D721Med (cell line): ENCODE data around the gene TMEM179.

Source experiments
- DNase-seq: peaks from one replicate; pipeline ENCODE4 v3.0.0; 2011; ENCODE audit warnings: low spot score; ENCODE audit not compliant: insufficient read length
- FAIRE-seq: peaks from 2 replicates; lab custom pipeline; 2011; peaks lifted over from hg19 to GRCh38; lab: Jason Lieb, UNC
- TF ChIP-seq, protein P1 (sequence below): IDR thresholded peaks from 2 replicates; pipeline ENCODE4 v1.5.1; 2012; ENCODE audit warnings: mild to moderate bottlenecking, control low read depth; ENCODE audit not compliant: insufficient read depth; ENCODE audit errors: missing control alignments

TMEM179 gene

DNA sequence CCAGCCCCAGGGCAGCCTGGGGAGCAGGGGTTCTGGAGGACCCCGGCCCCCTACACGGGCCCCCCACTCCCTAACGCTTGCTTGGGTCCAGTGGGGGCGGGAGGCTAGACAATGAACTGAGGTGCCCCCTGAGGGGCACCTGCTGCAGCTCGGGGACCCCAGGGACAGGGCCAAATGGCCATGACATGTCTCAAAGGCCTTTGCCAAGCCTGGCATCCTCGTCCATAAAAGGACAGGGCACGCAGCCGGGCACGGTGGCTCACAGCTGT is 36.7 kb downstream of the TMEM179 start:
- DNase-seq = no peak
- FAIRE-seq = no peak
- TF ChIP-seq, protein P1, sequence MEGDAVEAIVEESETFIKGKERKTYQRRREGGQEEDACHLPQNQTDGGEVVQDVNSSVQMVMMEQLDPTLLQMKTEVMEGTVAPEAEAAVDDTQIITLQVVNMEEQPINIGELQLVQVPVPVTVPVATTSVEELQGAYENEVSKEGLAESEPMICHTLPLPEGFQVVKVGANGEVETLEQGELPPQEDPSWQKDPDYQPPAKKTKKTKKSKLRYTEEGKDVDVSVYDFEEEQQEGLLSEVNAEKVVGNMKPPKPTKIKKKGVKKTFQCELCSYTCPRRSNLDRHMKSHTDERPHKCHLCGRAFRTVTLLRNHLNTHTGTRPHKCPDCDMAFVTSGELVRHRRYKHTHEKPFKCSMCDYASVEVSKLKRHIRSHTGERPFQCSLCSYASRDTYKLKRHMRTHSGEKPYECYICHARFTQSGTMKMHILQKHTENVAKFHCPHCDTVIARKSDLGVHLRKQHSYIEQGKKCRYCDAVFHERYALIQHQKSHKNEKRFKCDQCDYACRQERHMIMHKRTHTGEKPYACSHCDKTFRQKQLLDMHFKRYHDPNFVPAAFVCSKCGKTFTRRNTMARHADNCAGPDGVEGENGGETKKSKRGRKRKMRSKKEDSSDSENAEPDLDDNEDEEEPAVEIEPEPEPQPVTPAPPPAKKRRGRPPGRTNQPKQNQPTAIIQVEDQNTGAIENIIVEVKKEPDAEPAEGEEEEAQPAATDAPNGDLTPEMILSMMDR = no peak

DNA sequence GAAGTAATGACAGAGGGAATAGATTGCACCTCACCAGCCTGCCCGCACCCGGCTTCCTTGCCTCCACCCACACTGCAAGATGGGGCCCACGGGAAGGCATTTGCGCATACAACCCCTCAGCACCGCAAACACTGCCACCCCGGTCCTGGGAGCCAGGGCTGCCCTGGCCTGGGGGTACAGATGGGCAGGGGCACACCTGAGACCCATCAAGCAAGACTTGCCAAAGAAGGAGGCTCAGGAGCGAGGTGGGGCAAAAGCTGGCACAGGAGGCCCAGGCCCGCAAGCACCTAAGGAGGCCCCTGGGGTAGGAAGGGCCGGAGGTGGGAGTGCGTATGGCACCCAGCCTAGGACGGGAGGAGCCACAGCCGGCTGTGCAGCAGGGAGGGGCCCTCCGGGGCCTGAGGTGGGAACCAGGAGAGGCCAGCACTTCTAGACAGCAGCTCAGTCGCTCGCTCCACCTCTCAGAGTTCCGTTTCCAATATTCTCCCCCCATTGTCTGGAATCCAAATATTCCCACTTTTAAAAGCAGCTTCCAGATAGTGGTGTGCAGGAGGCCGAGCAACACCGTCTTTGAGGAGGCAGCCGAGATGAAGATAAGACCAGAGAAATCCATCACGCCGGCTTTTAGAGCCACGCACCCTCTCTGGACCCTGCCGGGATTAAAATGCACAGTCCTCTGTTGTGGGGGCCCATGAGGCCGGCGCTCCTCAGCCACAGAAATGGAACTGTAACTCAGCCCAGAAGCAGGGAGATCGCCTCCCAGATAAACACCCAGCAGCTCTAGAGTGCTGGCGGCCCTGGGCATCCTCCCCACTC is 37.2 kb downstream of the TMEM179 start:
- FAIRE-seq = no peak
- TF ChIP-seq, protein P1 = no peak
- no peak for DNase-seq

DNA sequence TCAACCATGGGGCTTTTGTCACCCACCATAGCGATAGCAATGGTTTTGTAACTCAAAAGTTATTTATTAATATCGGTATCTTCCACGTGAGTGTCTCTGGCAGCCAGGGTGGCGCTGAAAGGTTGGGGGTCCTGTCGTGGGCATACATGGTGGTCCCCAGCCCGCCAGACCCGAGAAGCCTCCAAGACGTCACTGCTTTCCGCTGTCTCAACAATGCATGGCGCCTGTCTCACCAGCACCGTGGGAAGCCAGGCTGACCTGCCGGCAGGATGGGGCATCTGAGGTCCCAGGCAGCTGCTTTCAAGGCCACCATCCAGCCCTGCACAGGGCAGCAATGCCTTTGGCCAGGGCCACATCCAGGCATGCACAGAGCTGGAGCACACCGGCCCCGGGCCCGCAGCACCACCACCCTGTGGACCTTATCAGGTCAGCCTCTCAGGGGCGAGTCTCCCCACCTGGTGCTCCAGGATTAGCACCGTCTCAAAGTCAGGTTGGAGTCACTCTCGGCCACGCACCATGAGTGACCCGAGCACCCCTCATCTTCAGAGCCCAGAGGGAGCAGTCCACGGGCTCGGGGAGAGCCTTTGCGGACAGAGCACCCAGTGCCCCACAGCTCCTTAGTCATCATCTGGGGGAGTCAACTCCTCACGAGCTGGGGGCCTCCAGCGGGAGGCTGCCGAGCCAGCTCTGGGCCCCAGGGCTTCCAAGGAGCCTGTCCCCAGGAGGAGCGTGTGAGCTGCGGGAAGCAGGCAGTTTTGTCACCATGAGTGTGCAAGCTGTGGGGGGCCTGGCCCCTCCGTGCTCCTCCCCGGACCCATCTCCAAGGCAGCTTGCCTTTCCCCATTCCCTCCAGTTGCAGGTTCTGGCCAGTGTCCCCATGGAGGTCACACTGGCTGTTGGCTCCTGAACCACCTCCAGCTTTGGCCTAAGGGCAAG is 39.6 kb downstream of the TMEM179 start:
- TF ChIP-seq, protein P1 = no peak
- FAIRE-seq = no peak
- DNase-seq = no peak

DNA sequence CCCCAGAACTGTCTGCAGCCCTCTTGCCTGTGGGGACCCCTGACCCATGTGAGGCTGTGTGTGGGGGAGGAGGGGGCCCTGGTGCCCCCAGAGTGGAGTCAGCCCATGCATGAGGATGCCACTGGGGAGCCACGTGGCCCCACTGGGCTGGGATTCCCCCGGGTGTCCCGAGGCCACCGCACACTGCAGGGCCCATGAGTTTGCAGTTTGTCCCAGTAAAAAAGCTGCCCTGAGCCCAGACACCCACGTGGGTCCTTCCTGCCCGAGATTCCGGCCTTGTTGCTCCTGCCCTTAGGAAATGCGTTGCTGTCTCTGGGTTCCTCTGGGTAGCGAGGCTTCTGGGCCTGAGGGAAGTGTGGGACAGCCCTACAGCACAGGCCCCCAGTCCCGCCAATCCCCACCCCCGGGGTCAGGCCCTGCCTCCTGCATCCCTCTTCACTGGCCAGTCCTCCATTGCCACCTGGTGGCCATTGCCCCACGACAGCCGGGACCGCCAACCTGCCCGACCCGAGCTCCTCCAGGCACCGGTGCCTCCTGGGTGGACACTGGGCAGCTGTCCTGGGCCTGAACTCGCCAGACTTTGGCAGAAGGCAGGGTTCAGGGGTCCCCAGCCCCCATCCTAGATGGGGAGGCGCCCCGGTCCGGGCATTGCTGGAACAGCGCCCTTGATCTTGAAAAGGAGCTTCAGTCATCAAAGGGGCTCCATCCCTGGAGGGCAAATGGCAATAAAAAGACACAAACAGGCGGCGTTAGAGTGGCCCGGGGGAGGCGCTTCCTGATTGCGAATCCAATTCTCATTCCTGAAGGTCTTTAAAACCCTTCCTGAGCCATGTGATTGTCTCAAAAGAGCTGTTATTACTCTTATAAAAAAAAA is 40.6 kb downstream of the TMEM179 start:
- DNase-seq = peak; percentile 99
- no peak for FAIRE-seq
- TF ChIP-seq, protein P1 = peak; percentile 67

DNA sequence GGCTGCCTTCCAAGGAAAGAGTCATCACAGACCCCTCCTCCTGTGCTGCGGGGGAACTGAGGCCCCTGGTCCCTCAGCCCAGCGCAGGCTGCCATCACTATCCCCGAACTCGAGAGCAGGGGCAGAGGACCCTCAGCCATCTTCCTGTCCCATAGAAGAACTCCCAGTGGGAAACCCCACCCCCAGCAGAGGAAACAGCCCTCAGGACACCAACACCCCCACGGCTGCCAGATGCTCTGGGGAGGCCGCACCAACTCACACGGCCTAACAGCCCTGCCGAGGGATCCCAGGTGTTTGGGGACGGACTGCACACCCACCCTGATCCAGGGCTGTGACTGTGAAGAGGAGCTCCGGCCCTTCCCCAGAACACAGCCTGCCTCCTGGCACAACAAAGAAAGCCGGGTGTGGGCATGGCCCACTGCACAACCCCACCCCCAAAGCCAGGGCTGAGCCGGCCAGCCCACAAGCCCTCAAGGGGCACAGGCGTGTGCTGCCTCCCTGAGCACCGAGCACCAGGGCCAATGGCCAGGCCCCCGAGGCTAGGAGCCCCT is 41.3 kb downstream of the TMEM179 start:
- no peak for FAIRE-seq
- TF ChIP-seq, protein P1 = no peak
- DNase-seq = no peak

DNA sequence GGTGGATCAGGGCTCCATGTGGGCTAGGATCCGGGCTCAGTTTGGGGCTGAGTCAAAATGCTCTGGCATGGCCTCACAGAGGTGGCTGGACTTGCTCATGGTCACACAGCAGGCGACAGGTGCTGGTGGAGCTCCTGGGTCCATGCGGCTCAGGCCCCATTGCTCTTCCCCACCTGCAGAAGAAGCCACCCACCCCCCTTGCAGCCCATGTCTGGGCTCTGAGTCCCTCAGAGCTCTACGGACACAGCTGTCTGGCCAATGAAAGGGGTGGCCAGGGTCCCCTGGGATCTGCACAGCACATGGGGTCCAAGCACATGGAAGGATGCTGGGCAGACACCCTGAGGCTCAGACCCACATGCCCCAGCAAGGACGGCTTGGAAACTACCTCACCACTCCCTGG is 42.0 kb downstream of the TMEM179 start:
- DNase-seq (no peak), FAIRE-seq (no peak)
- TF ChIP-seq, protein P1 = no peak
